Nephron (organoid): Measurements from ENCODE around the gene MAEL.

ENCODE experiments used
- H3K27ac Mint-ChIP-seq, 3 experiments: 2 replicates each; pipeline ENCODE4 v1.8.0; 2020; ENCODE audit warnings: mixed read lengths in 3 of 3, mild to moderate bottlenecking in 2 of 3, moderate library complexity in 1 of 3
- H3K27me3 Mint-ChIP-seq: 2 replicates; pipeline ENCODE4 v1.8.0; 2021; ENCODE audit warnings: low read depth, mild to moderate bottlenecking, moderate library complexity, mixed read lengths
- H3K36me3 Mint-ChIP-seq: 2 replicates; pipeline ENCODE4 v1.8.0; 2020; ENCODE audit warnings: low read depth, mixed read lengths
- H3K4me1 Mint-ChIP-seq: 2 replicates; pipeline ENCODE4 v1.8.0; 2020; ENCODE audit warnings: mixed read lengths
- H3K4me3 Mint-ChIP-seq, 3 experiments: 2 replicates each; pipeline ENCODE4 v1.8.0; 2020; ENCODE audit warnings: mild to moderate bottlenecking in 3 of 3, mixed read lengths in 3 of 3, moderate library complexity in 2 of 3
- H3K9me3 Mint-ChIP-seq: 2 replicates; pipeline ENCODE4 v1.8.0; 2020; ENCODE audit warnings: mixed read lengths
- TF ChIP-seq, protein P1 (sequence below), 3 experiments: fragments of 200-600 bp; sonication (generic); IDR thresholded peaks; one replicate each; pipeline ENCODE4 v1.5.0; 2021; ENCODE audit warnings: antibody characterized with exemption in 3 of 3; ENCODE audit not compliant: unreplicated experiment in 3 of 3

MAEL gene

GRCh38 chr1:166950156-166950555 lies 38.9 kb upstream of the MAEL start:
- Mint-ChIP-seq H3K4me1 (peaks cover 50% of the 10 kb centered on the region), H3K36me3 (no peaks in the 10 kb centered on the region), H3K27ac (peak overlapping the region; percentile 46 to 70 (median 57)), H3K4me3 (no peak overlapping the region), H3K27me3 (peaks cover 9% of the 10 kb centered on the region), H3K9me3 (no peaks in the 10 kb centered on the region)
- TF ChIP-seq, protein P1, sequence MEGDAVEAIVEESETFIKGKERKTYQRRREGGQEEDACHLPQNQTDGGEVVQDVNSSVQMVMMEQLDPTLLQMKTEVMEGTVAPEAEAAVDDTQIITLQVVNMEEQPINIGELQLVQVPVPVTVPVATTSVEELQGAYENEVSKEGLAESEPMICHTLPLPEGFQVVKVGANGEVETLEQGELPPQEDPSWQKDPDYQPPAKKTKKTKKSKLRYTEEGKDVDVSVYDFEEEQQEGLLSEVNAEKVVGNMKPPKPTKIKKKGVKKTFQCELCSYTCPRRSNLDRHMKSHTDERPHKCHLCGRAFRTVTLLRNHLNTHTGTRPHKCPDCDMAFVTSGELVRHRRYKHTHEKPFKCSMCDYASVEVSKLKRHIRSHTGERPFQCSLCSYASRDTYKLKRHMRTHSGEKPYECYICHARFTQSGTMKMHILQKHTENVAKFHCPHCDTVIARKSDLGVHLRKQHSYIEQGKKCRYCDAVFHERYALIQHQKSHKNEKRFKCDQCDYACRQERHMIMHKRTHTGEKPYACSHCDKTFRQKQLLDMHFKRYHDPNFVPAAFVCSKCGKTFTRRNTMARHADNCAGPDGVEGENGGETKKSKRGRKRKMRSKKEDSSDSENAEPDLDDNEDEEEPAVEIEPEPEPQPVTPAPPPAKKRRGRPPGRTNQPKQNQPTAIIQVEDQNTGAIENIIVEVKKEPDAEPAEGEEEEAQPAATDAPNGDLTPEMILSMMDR (IDR thresholded peaks at IDR 0.05; ENCODE audit: unreplicated experiment in 3 of 3) = no peak

DNA sequence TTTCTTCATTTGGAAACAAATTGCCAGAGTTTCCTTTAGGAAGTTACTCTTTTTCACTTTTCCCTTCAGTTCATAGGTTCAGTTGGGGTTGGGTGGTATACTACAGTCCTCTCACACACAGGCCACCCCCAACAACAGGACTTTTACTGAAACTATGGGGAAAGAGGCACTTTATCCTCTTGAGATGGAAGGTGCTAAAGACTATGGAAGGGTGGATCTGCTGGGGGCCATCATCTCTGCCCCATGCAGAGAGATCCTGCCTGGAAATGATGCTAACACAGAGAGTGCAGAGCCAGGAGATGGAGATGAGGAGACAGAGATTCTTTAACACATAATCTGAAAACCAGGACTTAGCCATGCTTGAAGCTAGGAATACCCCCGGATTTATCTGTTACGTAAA lies 38.0 kb upstream of the MAEL start:
- TF ChIP-seq, protein P1 (IDR thresholded peaks at IDR 0.05; ENCODE audit: unreplicated experiment in 3 of 3) = no peak
- no peak overlapping the region for H3K27ac Mint-ChIP-seq

GRCh38 chr1:166952002-166952746 lies 36.9 kb upstream of the MAEL start:
- Mint-ChIP-seq H3K4me3 (no peak overlapping the region), H3K36me3 (no peaks in the 10 kb centered on the region), H3K4me1 (peaks cover 39% of the 10 kb centered on the region), H3K9me3 (no peaks in the 10 kb centered on the region), H3K27ac (no peak overlapping the region), H3K27me3 (peaks cover 7% of the 10 kb centered on the region)
- TF ChIP-seq, protein P1 (IDR thresholded peaks at IDR 0.05; ENCODE audit: unreplicated experiment in 3 of 3) = no peak

More for the DNA sequence above, 38.0 kb upstream of the MAEL start:
- peaks cover 45% of the 10 kb centered on the region for H3K4me1 Mint-ChIP-seq
- H3K9me3 Mint-ChIP-seq = no peaks in the 10 kb centered on the region
- no peaks in the 10 kb centered on the region for H3K36me3 Mint-ChIP-seq
- H3K4me3 Mint-ChIP-seq = no peak overlapping the region
- H3K27me3 Mint-ChIP-seq = peaks cover 9% of the 10 kb centered on the region

DNA sequence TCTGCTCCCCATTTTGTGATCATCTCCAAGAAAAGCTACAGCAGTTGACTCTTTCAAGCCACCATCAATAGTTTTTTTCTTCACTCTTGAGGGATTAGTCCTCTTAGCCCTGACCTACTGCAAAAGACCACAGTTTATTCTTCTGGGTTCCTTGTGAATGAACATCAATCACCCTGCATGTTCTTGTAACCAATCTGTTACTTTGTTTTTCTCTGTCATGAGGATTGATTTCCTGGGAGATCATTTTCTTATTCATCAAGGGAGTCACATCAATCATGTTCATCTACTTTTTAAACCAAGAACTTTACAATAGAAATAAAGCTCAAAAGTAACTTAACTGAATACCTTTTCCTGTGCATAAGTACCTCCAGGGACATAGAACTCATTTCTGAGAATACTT lies 35.6 kb upstream of the MAEL start:
- peaks cover 26% of the 10 kb centered on the region for H3K4me1 Mint-ChIP-seq
- TF ChIP-seq, protein P1 (IDR thresholded peaks at IDR 0.05; ENCODE audit: unreplicated experiment in 3 of 3) = no peak
- no peaks in the 10 kb centered on the region for H3K36me3 Mint-ChIP-seq
- H3K9me3 Mint-ChIP-seq = no peaks in the 10 kb centered on the region
- no peak overlapping the region for H3K27ac Mint-ChIP-seq
- H3K4me3 Mint-ChIP-seq = no peak overlapping the region
- no peaks in the 10 kb centered on the region for H3K27me3 Mint-ChIP-seq

- H3K27ac Mint-ChIP-seq = no peak overlapping the region
- peaks cover 8% of the 10 kb centered on the region for H3K4me1 Mint-ChIP-seq
- no peaks in the 10 kb centered on the region for H3K27me3 Mint-ChIP-seq
- H3K4me3 Mint-ChIP-seq = no peak overlapping the region
- no peaks in the 10 kb centered on the region for H3K36me3 Mint-ChIP-seq
- no peaks in the 10 kb centered on the region for H3K9me3 Mint-ChIP-seq
- TF ChIP-seq, protein P1 (IDR thresholded peaks at IDR 0.05; ENCODE audit: unreplicated experiment in 3 of 3) = no peak
These were observed 32.8 kb upstream of the MAEL start for GRCh38 chr1:166956057-166956850.
